ENCODE results near the gene PDE3B.

The PDE3B gene

GRCh38 chr11:14668731-14669301 is 25.2 kb downstream of the PDE3B start:
- TF ChIP-seq ISL1 (CRISPR knock-in tag; IDR thresholded peaks at IDR 0.05) = no peak
- no peak for TF ChIP-seq ZC3H10 (CRISPR knock-in tag; IDR thresholded peaks at IDR 0.05)
- TF ChIP-seq CSDC2 (CRISPR knock-in tag; IDR thresholded peaks at IDR 0.05) = no peak
- no peak for TF ChIP-seq ZNF70 (CRISPR knock-in tag; IDR thresholded peaks at IDR 0.05)
- no peak for TF ChIP-seq SNAI2 (CRISPR knock-in tag; IDR thresholded peaks at IDR 0.05)
- no peak for TF ChIP-seq ARNTL (CRISPR knock-in tag; IDR thresholded peaks at IDR 0.05; ENCODE audit: borderline replicate concordance, low read depth)
- TF ChIP-seq ZFP3 (CRISPR knock-in tag; IDR thresholded peaks at IDR 0.05) = no peak
- no peak for TF ChIP-seq PPARA (CRISPR knock-in tag; IDR thresholded peaks at IDR 0.05; ENCODE audit: borderline replicate concordance)
- TF ChIP-seq, protein P1, sequence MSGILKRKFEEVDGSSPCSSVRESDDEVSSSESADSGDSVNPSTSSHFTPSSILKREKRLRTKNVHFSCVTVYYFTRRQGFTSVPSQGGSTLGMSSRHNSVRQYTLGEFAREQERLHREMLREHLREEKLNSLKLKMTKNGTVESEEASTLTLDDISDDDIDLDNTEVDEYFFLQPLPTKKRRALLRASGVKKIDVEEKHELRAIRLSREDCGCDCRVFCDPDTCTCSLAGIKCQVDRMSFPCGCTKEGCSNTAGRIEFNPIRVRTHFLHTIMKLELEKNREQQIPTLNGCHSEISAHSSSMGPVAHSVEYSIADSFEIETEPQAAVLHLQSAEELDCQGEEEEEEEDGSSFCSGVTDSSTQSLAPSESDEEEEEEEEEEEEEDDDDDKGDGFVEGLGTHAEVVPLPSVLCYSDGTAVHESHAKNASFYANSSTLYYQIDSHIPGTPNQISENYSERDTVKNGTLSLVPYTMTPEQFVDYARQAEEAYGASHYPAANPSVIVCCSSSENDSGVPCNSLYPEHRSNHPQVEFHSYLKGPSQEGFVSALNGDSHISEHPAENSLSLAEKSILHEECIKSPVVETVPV (CRISPR knock-in tag; IDR thresholded peaks at IDR 0.05) = no peak
- no peak for TF ChIP-seq ZFP30 (CRISPR knock-in tag; IDR thresholded peaks at IDR 0.05)
- no peak for TF ChIP-seq TSHZ2 (CRISPR knock-in tag; IDR thresholded peaks at IDR 0.05)
- TF ChIP-seq TCF4 (CRISPR knock-in tag; IDR thresholded peaks at IDR 0.05; ENCODE audit: borderline replicate concordance) = no peak
- TF ChIP-seq ZNF8 (CRISPR knock-in tag; IDR thresholded peaks at IDR 0.05) = no peak
- no peak for TF ChIP-seq CREB5 (CRISPR knock-in tag; IDR thresholded peaks at IDR 0.05; ENCODE audit: low read depth)
- no peak for TF ChIP-seq RARB (CRISPR knock-in tag; IDR thresholded peaks at IDR 0.05)
- TF ChIP-seq PATZ1 (CRISPR knock-in tag; IDR thresholded peaks at IDR 0.05; ENCODE audit: borderline replicate concordance) = no peak
- TF ChIP-seq ESRRG (CRISPR knock-in tag; IDR thresholded peaks at IDR 0.05) = no peak
- no peak for TF ChIP-seq GLIS3 (CRISPR knock-in tag; IDR thresholded peaks at IDR 0.05)
- no peak for TF ChIP-seq POU6F1 (CRISPR knock-in tag; IDR thresholded peaks at IDR 0.05; ENCODE audit: borderline replicate concordance, low read depth)
- TF ChIP-seq TOX (CRISPR knock-in tag; IDR thresholded peaks at IDR 0.05; ENCODE audit: borderline replicate concordance) = no peak
- ATAC-seq = no peak

DNA sequence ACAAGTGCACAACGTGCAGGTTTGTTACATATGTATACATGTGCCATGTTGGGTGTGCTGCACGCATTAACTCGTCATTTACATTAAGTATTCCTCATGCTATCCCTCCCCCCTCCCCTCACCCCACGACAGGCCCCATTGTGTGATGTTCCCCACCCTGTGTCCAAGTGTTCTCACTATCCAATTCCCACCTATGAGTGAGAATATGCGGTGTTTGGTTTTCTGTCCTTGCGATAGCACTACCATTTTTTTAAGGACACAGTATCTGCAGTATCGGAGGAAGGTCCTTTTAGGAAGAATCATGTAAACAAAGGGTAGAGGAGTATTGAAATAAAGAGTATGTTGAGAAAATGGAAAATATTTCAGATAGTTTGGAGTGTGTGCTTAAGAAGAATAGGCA is 25.9 kb downstream of the PDE3B start:
- ATAC-seq = no peak
- TF ChIP-seq, protein P1 (CRISPR knock-in tag; IDR thresholded peaks at IDR 0.05) = no peak

GRCh38 chr11:14669958-14670357 is 26.4 kb downstream of the PDE3B start:
- peak; percentile 37; the same call in 1 of the 3 replicates for ATAC-seq
- TF ChIP-seq SNAI2 (CRISPR knock-in tag; IDR thresholded peaks at IDR 0.05) = no peak
- TF ChIP-seq CREB5 (CRISPR knock-in tag; IDR thresholded peaks at IDR 0.05; ENCODE audit: low read depth) = no peak
- no peak for TF ChIP-seq TOX (CRISPR knock-in tag; IDR thresholded peaks at IDR 0.05; ENCODE audit: borderline replicate concordance)
- no peak for TF ChIP-seq ZNF565 (CRISPR knock-in tag; conservative IDR thresholded peaks at IDR 0.05; ENCODE audit: low read depth)
- TF ChIP-seq GLIS3 (CRISPR knock-in tag; IDR thresholded peaks at IDR 0.05) = no peak
- TF ChIP-seq ZFP3 (CRISPR knock-in tag; IDR thresholded peaks at IDR 0.05) = no peak
- TF ChIP-seq TSHZ2 (CRISPR knock-in tag; IDR thresholded peaks at IDR 0.05) = no peak
- TF ChIP-seq BACH2 (CRISPR knock-in tag; IDR thresholded peaks at IDR 0.05; ENCODE audit: borderline replicate concordance) = no peak
- no peak for TF ChIP-seq OSR1 (CRISPR knock-in tag; IDR thresholded peaks at IDR 0.05)
- no peak for TF ChIP-seq ZFP30 (CRISPR knock-in tag; IDR thresholded peaks at IDR 0.05)

All from SK-N-SH treated with all-trans-retinoic acid at 6 μM for 48 hours (cell line).